Fibroblast of villous mesenchyme (primary cell): Measurements from ENCODE around the gene TNKS1BP1. TPM values are rescaled to one million over a fixed set of nuclear protein-coding genes. Genes with fewer than 3 reads are reported as not detected.

ENCODE experiments used
- DNase-seq: peaks from one replicate; pipeline ENCODE4 v3.0.0-alpha.2; 2010; ENCODE audit warnings: low read depth
- H3K4me3 ChIP-seq: 2 replicates; pipeline ENCODE4 v1.5.1; 2011; ENCODE audit warnings: low read depth, mild to moderate bottlenecking, low read length
- CTCF ChIP-seq: IDR thresholded peaks from 2 replicates; pipeline ENCODE4 v1.5.1; 2012; ENCODE audit warnings: low read depth, mild to moderate bottlenecking, low read length; ENCODE audit not compliant: insufficient read depth
- total RNA-seq: library from RNA; depleted of rRNA; stranded (reverse); fragments of >200 nt; gene quantifications from 2 replicates; pipeline ENCODE4 v1.2.3, GENCODE V29; 2012

The TNKS1BP1 gene
- total RNA-seq, 1 donor = 69.5 TPM

GRCh38 chr11:57353852-57354251 lies 29.1 kb upstream of the TNKS1BP1 start:
- no peak overlapping the region for H3K4me3 ChIP-seq
- DNase-seq = no peak
- no peak for TF ChIP-seq CTCF

GRCh38 chr11:57353446-57353845 lies 28.7 kb upstream of the TNKS1BP1 start:
- H3K4me3 ChIP-seq = no peak overlapping the region
- no peak for DNase-seq
- TF ChIP-seq CTCF = no peak

- TF ChIP-seq CTCF = no peak
- H3K4me3 ChIP-seq = no peak overlapping the region
- no peak for DNase-seq
Observed at GRCh38 chr11:57353036-57353435, 28.3 kb upstream of the TNKS1BP1 start.

- TF ChIP-seq CTCF = peak; percentile 80
- DNase-seq = peak; percentile 56
- no peak overlapping the region for H3K4me3 ChIP-seq
Observed at GRCh38 chr11:57349491-57350274, 24.9 kb upstream of the TNKS1BP1 start.

GRCh38 chr11:57348636-57349313 lies 24.0 kb upstream of the TNKS1BP1 start:
- no peak overlapping the region for H3K4me3 ChIP-seq
- no peak for TF ChIP-seq CTCF
- DNase-seq = no peak

- no peak overlapping the region for H3K4me3 ChIP-seq
- TF ChIP-seq CTCF = no peak
- no peak for DNase-seq
Observed at GRCh38 chr11:57348052-57348451, 23.3 kb upstream of the TNKS1BP1 start.
